HepG2 (cell line): Measurements from ENCODE around the gene HELZ. TPM values are rescaled to one million over a fixed set of nuclear protein-coding genes. Genes with fewer than 3 reads are reported as not detected.
A peak's percentile ranks its signal among the peaks of the same experiment; 100 is the strongest.

Experiments
- ATAC-seq: fragments of 200-7000 bp; cut with Tn5 transposase; 3 replicates; pipeline ENCODE4 v1.9.1; 2020; ENCODE audit warnings: mild to moderate bottlenecking, moderate library complexity
- BruUV-seq: library from RNA; stranded (reverse); fragments of 400-500 nt; replicated peaks from 2 replicates; lab custom pipeline; 2021; lab: Mats Ljungman, UMichigan
- CTCF ChIA-PET: fragments of 300-600 bp; formaldehyde crosslinking; extraction: SDS; loops from one replicate; lab custom pipeline; 2021; ENCODE audit warnings: low total read pairs, inconsistent platforms, low intra/inter-chr PET ratio; lab: Yijun Ruan, JAX
- POLR2A ChIA-PET: fragments of 350-600 bp; sonication (Branson Sonifier 250); formaldehyde crosslinking; loops from one replicate; lab custom pipeline; 2020; ENCODE audit warnings: antibody characterized with exemption, inconsistent platforms; lab: Yijun Ruan, JAX
- DNase-seq: peaks from one replicate; pipeline ENCODE4 v3.0.0-alpha.2; 2015; ENCODE audit warnings: low spot score
- FAIRE-seq: peaks from 3 replicates; lab custom pipeline; 2011; peaks lifted over from hg19 to GRCh38; lab: Jason Lieb, UNC
- H2AFZ ChIP-seq: one replicate; pipeline ENCODE4 v1.6.1; 2011; ENCODE audit warnings: low read length, inconsistent platforms
- H3K27ac ChIP-seq: fragments of 300-600 bp; 3 replicates; pipeline ENCODE4 v1.8.0; 2011; ENCODE audit warnings: mixed run types, mild to moderate bottlenecking, mixed read lengths, low read length, inconsistent platforms; ENCODE audit not compliant: insufficient read depth; ENCODE audit errors: extremely low read length
- H3K27me3 ChIP-seq, 2 experiments: fragments of 200-600 bp in 1 of 2; 2 replicates in 1 of 2; 3 replicates in 1 of 2; pipeline versions ENCODE4 v1.6.0 to v1.8.0; 2011; ENCODE audit warnings: low read length in 2 of 2, mild to moderate bottlenecking in 2 of 2, moderate library complexity in 2 of 2, inconsistent platforms in 1 of 2; ENCODE audit not compliant: insufficient read depth in 2 of 2, control insufficient read depth in 1 of 2
- H3K36me3 ChIP-seq, 2 experiments: fragments of 200-600 bp in 1 of 2; replicated peaks in 1 of 2; 2 replicates in 1 of 2; 3 replicates in 1 of 2; pipeline versions ENCODE4 v1.5.1 to v1.8.0; 2011; ENCODE audit warnings: low read length in 2 of 2, inconsistent platforms in 1 of 2; ENCODE audit not compliant: insufficient read depth in 2 of 2, control insufficient read depth in 1 of 2
- H3K4me1 ChIP-seq: 2 replicates; pipeline ENCODE4 v1.5.1; 2012; ENCODE audit warnings: low read length, inconsistent platforms; ENCODE audit not compliant: insufficient read depth
- H3K4me2 ChIP-seq: 2 replicates; pipeline ENCODE4 v1.6.0; 2011; ENCODE audit warnings: low read depth, low read length, inconsistent platforms
- H3K4me3 ChIP-seq, 3 experiments: fragments of 200-600 bp in 1 of 3; sonication (generic), shearing (Covaris generic) in 1 of 3; replicated peaks in 1 of 3; 2 replicates each; pipeline ENCODE4 v1.5.1; 2011 to 2016; ENCODE audit warnings: low read length in 3 of 3, inconsistent platforms in 2 of 3, low read depth in 2 of 3, mild to moderate bottlenecking in 2 of 3, control low read depth in 1 of 3, mixed read lengths in 1 of 3; ENCODE audit not compliant: insufficient read depth in 1 of 3
- H3K79me2 ChIP-seq: one replicate; pipeline ENCODE4 v1.6.1; 2011; ENCODE audit warnings: low read length, inconsistent platforms; ENCODE audit not compliant: insufficient read depth
- H3K9ac ChIP-seq: 2 replicates; pipeline ENCODE4 v1.6.0; 2011; ENCODE audit warnings: mild to moderate bottlenecking, low read depth, low read length, inconsistent platforms; ENCODE audit not compliant: insufficient read depth
- H3K9me3 ChIP-seq: 2 replicates; pipeline ENCODE4 v1.5.1; 2012; ENCODE audit warnings: mild to moderate bottlenecking, low read length
- H4K20me1 ChIP-seq: 2 replicates; pipeline ENCODE4 v1.6.0; 2011; ENCODE audit warnings: inconsistent platforms, mild to moderate bottlenecking, low read length, moderate library complexity; ENCODE audit not compliant: insufficient read depth
- ARHGAP35 ChIP-seq: sonication (generic); formaldehyde crosslinking; IDR thresholded peaks from 2 replicates; pipeline ENCODE4 v1.9.0; 2022; ENCODE audit warnings: mild to moderate bottlenecking, inconsistent platforms, moderate library complexity, missing genetic modification reagents, borderline replicate concordance
- EED ChIP-seq: sonication (generic); formaldehyde crosslinking; IDR thresholded peaks from 2 replicates; pipeline ENCODE4 v1.5.0; 2020; ENCODE audit warnings: mild to moderate bottlenecking, missing genetic modification reagents
- HHEX ChIP-seq: IDR thresholded peaks from 2 replicates; pipeline ENCODE4 v1.6.1; 2016; ENCODE audit warnings: control low read depth
- KAT7 ChIP-seq: IDR thresholded peaks from 2 replicates; pipeline ENCODE4 v1.6.1; 2018; ENCODE audit warnings: borderline replicate concordance, missing compliant biosample characterization
- MBNL3 ChIP-seq: fragments of 250-450 bp; sonication (Bioruptor Pico); conservative IDR thresholded peaks from 2 replicates; pipeline ENCODE4 v1.8.0; 2022; ENCODE audit warnings: mild to moderate bottlenecking, inconsistent platforms
- MED1 ChIP-seq: sonication (generic); formaldehyde crosslinking; IDR thresholded peaks from 2 replicates; pipeline ENCODE4 v1.4.0; 2020; ENCODE audit warnings: missing genetic modification reagents
- SCMH1 ChIP-seq: sonication (generic); formaldehyde crosslinking; IDR thresholded peaks from 2 replicates; pipeline ENCODE4 v1.9.0; 2021; ENCODE audit warnings: missing genetic modification reagents, mild to moderate bottlenecking, borderline replicate concordance
- ZNF207 ChIP-seq: fragments of 450-650 bp; IDR thresholded peaks from 2 replicates; pipeline ENCODE4 v1.6.1; 2016; ENCODE audit warnings: antibody characterized with exemption, borderline replicate concordance
- ZNF225 ChIP-seq: sonication (generic); formaldehyde crosslinking; IDR thresholded peaks from 2 replicates; pipeline ENCODE4 v1.4.0; 2020; ENCODE audit warnings: mild to moderate bottlenecking, missing genetic modification reagents
- ZNF282 ChIP-seq: fragments of 450-650 bp; IDR thresholded peaks from 2 replicates; pipeline ENCODE4 v1.6.1; 2018; ENCODE audit not compliant: partially characterized antibody
- ZNF292 ChIP-seq: sonication (generic); formaldehyde crosslinking; IDR thresholded peaks from 2 replicates; pipeline ENCODE4 v1.8.1; 2022; ENCODE audit warnings: mild to moderate bottlenecking, low read depth, missing genetic modification reagents, borderline replicate concordance
- ZNF382 ChIP-seq: sonication (generic); formaldehyde crosslinking; IDR thresholded peaks from 2 replicates; pipeline ENCODE4 v1.5.0; 2020; ENCODE audit warnings: missing genetic modification reagents, mild to moderate bottlenecking, borderline replicate concordance
- ZNF773 ChIP-seq: sonication (generic); formaldehyde crosslinking; IDR thresholded peaks from 2 replicates; pipeline ENCODE4 v1.4.0; 2020; ENCODE audit warnings: missing genetic modification reagents, borderline replicate concordance
- WGBS: methylation state at CpG from one replicate; pipeline ENCODE4 v1.1.6; 2017; ENCODE audit warnings: low lambda C conversion rate; 5-methylcytosine and 5-hydroxymethylcytosine counted together
- in situ Hi-C: cut with HindIII; loops from 2 replicates; pipeline ENCODE4 v1.10.0; 2017; ENCODE audit warnings: low pct_unique_long_range_greater_than_20kb; ENCODE audit not compliant: extremely low pct_ligation_motif_present
- intact Hi-C: fragments of 100-400 bp; cut with micrococcal nuclease; formaldehyde crosslinking; loops from one replicate; pipeline ENCODE4 v1.10.0; 2022; ENCODE audit not compliant: unreplicated experiment
- polyA plus RNA-seq, 8 experiments: library from polyadenylated mRNA; depleted of rRNA in 3 of 8; stranded (reverse) in 7 of 8; unstranded in 1 of 8; fragments of >200 nt; fragmentation: Illumina TruSeq in 4 of 8; extraction: Trizol in 4 of 8; gene quantifications; 2 replicates each; pipeline versions ENCODE4 v1.2.1 to v1.2.3, GENCODE V29; 2011 to 2016; ENCODE audit warnings: low read depth in 4 of 8, missing spikeins in 1 of 8, mixed read lengths in 1 of 8; ENCODE audit not compliant: insufficient read depth in 1 of 8
- total RNA-seq, 5 experiments: library from RNA; depleted of rRNA; stranded (reverse); fragments of >200 nt; fragmentation: Illumina TruSeq; extraction: Trizol; gene quantifications; 2 replicates each; pipeline ENCODE4 v1.2.3, GENCODE V29; 2016; ENCODE audit warnings: low read depth in 1 of 5
- TF ChIP-seq, protein P1 (sequence below): IDR thresholded peaks from 2 replicates; pipeline ENCODE4 v1.6.1; 2016; ENCODE audit warnings: missing genetic modification reagents, missing compliant biosample characterization
- TF ChIP-seq, protein P2 (sequence below): sonication (generic); formaldehyde crosslinking; IDR thresholded peaks from 2 replicates; pipeline ENCODE4 v1.4.0; 2020; ENCODE audit warnings: missing genetic modification reagents, mild to moderate bottlenecking, borderline replicate concordance
- TF ChIP-seq, protein P3 (sequence below): sonication (generic); formaldehyde crosslinking; IDR thresholded peaks from 2 replicates; pipeline ENCODE4 v1.4.0; 2020; ENCODE audit warnings: mild to moderate bottlenecking, missing genetic modification reagents

The HELZ gene
- total and polyA plus RNA-seq, 2 of the 13 experiments (the other 11 are each of a cell fraction or from before 2014, with no cell fraction given): 35.3 to 52.4 TPM

DNA sequence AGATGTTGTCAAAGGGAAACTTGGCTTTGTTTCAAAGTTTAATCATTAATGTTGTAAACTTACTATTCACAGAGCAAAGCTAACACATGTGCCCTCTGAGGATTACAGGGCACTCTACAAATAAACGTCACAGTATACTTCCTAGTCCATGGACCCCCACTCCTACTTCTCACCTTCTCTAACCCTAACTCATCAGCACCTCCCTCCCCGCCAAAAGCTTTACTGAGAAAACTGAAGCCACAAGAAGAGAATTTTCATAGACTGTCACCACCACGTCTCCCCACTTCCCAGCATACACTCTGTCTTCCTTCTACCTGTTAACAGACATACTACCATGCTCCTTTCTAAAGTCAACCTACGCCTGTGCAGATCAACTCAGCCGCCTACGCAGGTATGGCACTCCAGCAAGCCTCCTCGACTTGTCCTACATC lies 29.0 kb downstream of the HELZ start:
- FAIRE-seq (no peak), DNase-seq (peak; percentile 33), ATAC-seq (peak; percentile 66)
- H4K20me1 ChIP-seq: peaks cover 62% of the 10 kb centered on the region
- H3K27me3 ChIP-seq: no peaks in the 10 kb centered on the region
- WGBS: 76% methylated on average over 7 of the region's 7 CpGs
- peak overlapping the region; percentile 28 for H3K27ac ChIP-seq
- POLR2A ChIA-PET: interaction anchor here (1.0 kb wide), 1 partner anchor 29 kb away, joined by 3 read pairs; the partner anchor contains the start of gene HELZ
- BruUV-seq: no TSS peak
- H3K9me3 ChIP-seq: no peaks in the 10 kb centered on the region
- CTCF ChIA-PET: no interaction called here
- H3K4me2 ChIP-seq: peak overlapping the region; percentile 5; the same call in 1 of the 2 replicates
- H3K79me2 ChIP-seq: peaks cover 61% of the 10 kb centered on the region
- H3K4me3 ChIP-seq: no peak overlapping the region
- H2AFZ ChIP-seq: no peak overlapping the region
- in situ Hi-C loops (no loop called here), intact Hi-C loops (no loop called here)
- H3K36me3 ChIP-seq: peaks cover 29 to 74% of the 10 kb centered on the region in 2 experiments
- H3K9ac ChIP-seq: no peak overlapping the region
- H3K4me1 ChIP-seq: peaks cover 68% of the 10 kb centered on the region
- TF ChIP-seq, protein P1, sequence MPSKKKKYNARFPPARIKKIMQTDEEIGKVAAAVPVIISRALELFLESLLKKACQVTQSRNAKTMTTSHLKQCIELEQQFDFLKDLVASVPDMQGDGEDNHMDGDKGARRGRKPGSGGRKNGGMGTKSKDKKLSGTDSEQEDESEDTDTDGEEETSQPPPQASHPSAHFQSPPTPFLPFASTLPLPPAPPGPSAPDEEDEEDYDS (CRISPR knock-in tag): no peak
- TF ChIP-seq ZNF207: no peak
- TF ChIP-seq ZNF292 (CRISPR knock-in tag): no peak
- TF ChIP-seq ZNF225: no peak
- TF ChIP-seq ZNF382: no peak
- TF ChIP-seq, protein P2, sequence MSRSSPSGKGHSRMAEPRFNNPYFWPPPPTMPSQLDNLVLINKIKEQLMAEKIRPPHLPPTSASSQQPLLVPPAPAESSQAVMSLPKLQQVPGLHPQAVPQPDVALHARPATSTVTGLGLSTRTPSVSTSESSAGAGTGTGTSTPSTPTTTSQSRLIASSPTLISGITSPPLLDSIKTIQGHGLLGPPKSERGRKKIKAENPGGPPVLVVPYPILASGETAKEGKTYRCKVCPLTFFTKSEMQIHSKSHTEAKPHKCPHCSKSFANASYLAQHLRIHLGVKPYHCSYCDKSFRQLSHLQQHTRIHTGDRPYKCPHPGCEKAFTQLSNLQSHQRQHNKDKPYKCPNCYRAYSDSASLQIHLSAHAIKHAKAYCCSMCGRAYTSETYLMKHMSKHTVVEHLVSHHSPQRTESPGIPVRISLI: no peak
- TF ChIP-seq HHEX (CRISPR knock-in tag): no peak
- TF ChIP-seq ZNF282: no peak
- TF ChIP-seq SCMH1 (CRISPR knock-in tag): no peak
- no peak for TF ChIP-seq ZNF773 (CRISPR knock-in tag)
- no peak for TF ChIP-seq KAT7 (CRISPR knock-in tag)
- TF ChIP-seq, protein P3, sequence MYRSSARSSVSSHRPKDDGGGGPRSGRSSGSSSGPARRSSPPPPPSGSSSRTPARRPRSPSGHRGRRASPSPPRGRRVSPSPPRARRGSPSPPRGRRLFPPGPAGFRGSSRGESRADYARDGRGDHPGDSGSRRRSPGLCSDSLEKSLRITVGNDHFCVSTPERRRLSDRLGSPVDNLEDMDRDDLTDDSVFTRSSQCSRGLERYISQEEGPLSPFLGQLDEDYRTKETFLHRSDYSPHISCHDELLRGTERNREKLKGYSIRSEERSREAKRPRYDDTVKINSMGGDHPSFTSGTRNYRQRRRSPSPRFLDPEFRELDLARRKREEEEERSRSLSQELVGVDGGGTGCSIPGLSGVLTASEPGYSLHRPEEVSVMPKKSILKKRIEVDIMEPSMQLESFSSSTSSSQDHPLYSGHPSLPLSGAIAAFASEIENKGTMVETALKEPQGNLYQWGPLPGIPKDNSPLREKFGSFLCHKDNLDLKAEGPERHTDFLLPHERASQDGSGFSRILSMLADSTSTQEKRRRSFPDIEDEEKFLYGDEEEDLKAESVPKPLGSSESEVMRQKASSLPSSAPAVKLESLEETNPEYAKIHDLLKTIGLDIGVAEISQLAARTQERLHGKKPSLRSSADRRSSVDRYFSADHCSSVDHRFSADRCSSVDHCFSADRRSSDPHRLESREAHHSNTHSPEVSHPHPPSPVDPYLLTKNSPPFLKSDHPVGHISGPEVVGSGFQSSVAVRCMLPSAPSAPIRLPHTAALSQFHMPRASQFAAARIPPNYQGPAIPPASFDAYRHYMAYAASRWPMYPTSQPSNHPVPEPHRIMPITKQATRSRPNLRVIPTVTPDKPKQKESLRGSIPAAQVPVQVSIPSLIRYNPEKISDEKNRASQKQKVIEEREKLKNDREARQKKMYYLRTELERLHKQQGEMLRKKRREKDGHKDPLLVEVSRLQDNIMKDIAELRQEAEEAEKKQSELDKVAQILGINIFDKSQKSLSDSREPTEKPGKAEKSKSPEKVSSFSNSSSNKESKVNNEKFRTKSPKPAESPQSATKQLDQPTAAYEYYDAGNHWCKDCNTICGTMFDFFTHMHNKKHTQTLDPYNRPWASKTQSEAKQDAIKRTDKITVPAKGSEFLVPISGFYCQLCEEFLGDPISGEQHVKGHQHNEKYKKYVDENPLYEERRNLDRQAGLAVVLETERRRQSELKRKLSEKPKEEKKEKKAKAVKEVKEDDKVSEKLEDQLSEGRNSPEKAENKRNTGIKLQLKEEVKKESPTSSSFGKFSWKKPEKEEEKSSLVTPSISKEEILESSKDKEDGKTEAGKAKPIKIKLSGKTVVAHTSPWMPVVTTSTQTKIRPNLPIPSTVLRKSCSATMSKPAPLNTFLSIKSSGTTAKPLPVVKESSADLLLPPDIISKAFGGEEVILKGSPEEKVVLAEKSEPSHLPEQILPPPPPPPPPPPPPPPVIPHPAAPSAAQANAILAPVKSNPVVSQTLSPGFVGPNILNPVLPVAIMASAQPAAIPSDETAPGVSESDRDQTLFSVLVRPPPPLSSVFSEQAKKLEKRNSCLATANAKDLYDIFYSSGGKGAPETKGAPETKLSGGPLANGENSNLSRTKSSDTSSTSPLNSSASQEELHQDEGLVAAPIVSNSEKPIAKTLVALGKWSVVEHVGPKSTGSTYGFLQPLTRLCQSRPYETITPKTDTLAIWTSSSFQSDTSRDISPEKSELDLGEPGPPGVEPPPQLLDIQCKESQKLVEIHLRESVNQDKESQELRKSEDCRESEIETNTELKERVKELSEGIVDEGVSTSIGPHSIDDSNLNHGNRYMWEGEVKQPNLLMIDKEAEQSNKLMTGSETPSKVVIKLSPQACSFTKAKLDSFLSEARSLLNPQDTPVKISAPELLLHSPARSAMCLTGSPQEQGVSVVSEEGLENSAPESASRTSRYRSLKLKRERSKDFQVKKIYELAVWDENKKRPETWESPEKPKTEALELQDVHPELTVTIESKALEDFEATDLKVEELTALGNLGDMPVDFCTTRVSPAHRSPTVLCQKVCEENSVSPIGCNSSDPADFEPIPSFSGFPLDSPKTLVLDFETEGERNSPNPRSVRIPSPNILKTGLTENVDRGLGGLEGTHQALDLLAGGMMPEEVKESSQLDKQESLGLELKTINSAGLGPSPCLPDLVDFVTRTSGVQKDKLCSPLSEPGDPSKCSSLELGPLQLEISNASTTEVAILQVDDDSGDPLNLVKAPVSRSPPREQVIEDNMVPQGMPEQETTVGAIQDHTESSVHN (CRISPR knock-in tag): no peak
- no peak for TF ChIP-seq EED (CRISPR knock-in tag)
- no peak for TF ChIP-seq ARHGAP35
- TF ChIP-seq MED1 (CRISPR knock-in tag): no peak
- no peak for TF ChIP-seq MBNL3 (CRISPR knock-in tag)
